HG02678 (cell line): Measurements from ENCODE around the gene PLCG2.

Experiments
- ATAC-seq: cut with Tn5 transposase; IDR thresholded peaks from one replicate; pipeline ENCODE4 v1.9.1; 2021; ENCODE audit warnings: mild to moderate bottlenecking, moderate library complexity; ENCODE audit not compliant: unreplicated experiment

PLCG2 gene

DNA sequence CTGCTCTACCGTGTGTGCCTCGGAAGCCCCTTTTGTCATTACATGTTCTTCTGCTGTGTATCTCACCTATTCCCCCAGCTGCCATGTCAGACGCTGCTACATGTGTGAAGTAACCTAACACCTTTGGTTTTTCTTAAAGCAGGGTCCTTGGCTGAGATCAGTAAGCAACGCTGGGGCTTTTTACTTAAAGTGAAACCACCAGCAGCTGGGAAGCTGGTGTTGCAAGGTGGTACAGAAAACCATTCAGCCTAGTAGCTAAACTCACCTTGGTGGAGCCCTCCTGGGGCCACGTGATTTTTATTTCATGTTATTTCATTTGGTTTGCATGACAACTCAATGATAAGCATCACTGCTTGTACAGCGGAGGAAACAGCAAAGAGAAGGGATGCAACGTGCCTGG lies 62.6 kb downstream of the PLCG2 start:
- peak; percentile 57 for ATAC-seq

GRCh38 chr16:81842564-81843242 lies 63.6 kb downstream of the PLCG2 start:
- no peak for ATAC-seq

DNA sequence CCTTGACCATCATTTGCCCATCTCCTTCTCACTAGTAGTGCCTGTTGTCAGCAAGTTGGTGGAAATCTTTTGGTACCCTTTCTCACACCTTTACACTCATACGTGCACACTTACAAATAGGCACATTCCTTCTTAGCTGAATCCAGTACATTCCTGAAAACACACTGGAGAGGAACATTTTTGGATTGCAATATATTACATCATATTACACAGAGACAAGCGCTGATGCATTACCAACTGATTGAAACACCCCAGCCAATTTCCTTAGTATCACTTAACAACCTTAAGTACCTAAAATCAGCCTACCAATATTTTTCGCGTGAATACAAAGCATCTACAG lies 64.1 kb downstream of the PLCG2 start:
- no peak for ATAC-seq

DNA sequence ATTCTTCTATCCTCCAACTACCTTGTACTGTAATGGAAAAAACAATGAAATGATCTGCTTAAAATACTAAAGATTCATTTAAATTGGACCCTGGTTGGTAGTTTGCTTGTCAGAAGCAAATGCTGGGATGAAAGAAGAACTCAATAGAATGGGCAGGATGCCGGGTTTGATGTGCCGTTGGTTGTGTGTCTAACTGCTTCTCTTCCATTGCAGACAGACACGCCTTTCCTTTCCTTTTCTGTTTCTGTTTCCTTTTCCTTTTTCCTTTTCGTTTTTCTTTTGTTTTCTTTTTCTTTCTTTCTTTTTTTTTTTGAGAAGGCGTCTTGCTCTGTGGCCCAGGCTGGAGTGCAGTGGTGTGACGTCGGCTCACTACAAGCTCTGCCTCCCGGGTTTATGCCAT lies 64.6 kb downstream of the PLCG2 start:
- ATAC-seq = no peak

- ATAC-seq = no peak
These were observed 67.0 kb downstream of the PLCG2 start for GRCh38 chr16:81846105-81846504.

- ATAC-seq = no peak
These were observed 69.3 kb downstream of the PLCG2 start for GRCh38 chr16:81848306-81848853.

GRCh38 chr16:81850197-81850944 lies 71.3 kb downstream of the PLCG2 start:
- ATAC-seq = no peak

DNA sequence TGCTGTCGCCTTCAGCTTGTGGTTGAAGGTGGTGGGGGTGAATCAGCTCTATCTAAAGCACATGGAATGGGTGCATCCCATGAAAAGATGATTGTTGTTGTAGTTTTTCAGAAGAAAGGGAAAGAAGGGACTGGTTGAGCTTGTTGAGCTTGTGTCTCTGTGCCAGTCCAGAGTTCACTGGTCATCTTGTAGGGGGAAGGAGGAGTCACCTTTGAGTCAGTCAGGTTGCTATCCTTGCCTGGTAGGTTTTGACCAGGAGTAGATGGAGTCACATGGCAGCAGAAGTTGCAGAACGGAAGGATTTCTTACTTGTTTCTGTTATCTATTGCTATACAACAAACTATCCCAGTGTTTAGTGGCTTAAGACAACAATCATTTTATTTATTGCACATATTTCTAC lies 73.3 kb downstream of the PLCG2 start:
- ATAC-seq = no peak

GRCh38 chr16:81855552-81856153 lies 76.6 kb downstream of the PLCG2 start:
- ATAC-seq = no peak

DNA sequence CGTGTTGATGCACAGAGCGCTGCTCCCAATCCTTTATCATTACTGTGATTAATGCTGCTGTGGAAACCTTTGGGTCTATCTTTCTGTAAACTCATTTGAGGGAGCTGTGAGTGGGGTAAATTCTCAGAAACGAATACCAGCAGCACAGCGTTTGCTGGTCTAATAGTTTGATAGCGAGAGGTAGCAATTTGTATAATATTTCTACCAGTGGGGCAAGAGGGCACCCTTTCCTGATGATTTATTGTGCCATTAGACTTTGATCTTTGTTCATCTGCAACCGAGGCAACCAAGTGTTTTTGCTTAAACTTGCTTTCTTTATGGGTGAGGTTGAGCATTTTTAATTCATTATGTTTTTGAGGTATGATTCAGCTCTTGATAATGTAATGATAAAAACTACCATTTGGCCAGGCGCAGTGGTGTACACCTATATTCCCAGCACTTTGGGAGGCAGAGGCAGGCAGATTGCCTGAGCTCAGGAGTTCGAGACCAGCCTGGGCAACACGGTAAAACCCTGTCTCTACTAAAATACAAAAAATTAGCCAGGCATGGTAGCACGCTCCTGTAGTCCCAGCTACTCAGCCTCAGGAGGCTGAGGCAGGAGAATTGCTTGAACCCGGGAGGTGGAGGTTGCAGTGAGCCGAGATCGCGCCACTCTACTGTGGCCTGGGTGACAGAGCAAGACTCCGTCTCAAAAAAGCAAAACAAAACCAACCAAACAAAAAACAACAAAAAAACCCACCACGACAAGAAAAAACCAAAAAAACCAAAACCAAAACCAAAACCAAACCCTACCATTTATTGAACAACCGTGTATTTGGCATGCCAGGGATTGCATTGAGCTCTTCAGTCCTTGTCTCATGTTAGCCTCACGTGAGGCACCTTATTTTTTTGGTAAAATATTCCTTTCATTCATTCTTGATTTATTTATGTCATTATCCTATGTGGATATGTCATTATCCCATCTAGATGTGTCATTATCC lies 81.5 kb downstream of the PLCG2 start:
- no peak for ATAC-seq

- ATAC-seq = no peak
These were observed 82.4 kb downstream of the PLCG2 start for GRCh38 chr16:81861503-81861902.

DNA sequence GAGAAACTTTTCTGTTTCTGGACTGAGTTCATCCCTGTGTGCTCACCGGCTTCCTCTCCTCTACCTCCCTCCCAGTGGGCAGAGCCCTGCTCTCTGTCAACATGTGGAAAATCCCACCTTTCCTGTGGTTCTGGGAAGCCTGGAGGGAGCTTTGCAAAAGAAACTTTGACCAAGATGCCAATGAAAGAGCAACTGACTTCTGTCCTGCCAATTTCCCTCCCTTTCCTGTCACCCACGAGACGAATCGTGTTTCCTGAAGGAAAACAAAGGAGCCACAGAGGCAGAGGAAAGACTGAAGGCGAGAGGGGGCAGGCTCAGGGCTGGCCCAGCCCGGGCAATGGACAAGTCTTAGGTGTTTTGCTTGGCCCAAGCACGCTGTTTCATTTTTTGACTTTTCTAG lies 82.8 kb downstream of the PLCG2 start:
- no peak for ATAC-seq

DNA sequence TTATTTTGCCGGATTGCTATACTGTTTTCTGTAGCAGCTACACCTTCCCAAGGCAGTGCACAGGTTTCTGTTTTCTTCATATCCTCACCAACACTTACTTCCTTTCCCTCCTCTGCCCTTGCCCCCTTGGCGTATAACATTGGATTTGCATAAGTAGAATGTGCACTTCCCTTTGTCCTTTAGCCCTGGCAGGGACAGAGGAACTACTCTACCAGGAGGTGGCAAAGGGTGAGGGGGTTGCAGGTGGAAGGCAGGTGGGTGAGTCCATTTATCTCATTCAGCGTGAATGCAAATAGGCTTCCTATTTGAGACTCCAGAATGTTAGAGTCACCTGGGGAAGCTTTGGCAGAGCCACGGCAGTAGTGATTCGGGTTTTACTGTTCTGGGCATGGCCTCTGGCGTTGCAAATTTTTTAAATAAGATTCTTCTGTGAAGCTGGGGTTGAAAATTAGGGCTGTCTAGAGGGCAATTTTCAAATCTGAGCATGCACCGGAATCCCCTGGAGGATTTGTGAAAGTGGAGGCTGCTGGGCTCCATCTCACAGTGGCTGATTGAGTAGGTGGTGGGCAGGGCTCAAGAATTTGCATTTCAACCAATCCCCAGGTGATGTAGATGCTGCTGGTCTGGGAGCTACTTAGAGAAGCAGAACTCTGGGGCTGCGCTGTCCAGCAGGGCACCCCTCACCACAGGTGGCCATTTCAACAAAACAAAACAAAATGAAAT lies 84.7 kb downstream of the PLCG2 start:
- ATAC-seq = peak; percentile 84

DNA sequence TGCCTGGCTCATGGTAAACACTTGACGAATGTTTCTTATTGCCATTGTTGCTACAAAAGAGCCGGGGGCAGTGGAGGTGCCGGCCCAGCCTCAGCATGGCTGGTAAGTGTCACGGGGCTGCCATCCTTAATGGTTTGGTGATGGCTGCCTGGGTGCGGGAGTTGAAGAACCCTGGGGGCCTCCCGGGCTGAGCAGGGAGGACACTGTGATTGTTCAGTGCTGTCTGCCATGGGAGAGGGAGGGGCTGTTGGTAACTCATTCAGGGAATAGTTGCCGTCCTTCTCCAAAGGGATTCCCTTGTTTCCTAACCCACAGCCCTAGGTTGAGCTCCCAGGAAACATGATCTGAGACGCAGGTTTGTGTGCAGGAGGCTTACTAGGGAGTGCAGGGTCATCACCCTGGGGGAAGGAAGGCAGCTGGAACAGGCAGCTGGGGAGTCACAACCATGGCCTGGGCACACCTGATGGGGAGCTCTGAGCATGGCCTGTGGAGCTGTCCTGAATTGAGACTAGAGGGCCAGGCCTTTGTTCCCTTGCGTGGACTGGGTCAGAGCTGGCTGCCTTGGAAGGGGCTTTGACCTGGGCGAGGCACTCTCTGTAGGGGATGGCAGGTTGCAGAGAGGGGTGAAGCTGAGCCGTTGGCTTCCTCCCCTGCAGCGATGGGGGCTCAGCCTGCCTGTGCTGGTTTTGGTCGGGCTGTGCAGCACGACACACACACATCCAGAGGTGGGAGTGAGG lies 85.7 kb downstream of the PLCG2 start:
- ATAC-seq = no peak

- no peak for ATAC-seq
These were observed 87.8 kb downstream of the PLCG2 start for GRCh38 chr16:81866820-81867440.

GRCh38 chr16:81868057-81868748 lies 89.1 kb downstream of the PLCG2 start:
- no peak for ATAC-seq

GRCh38 chr16:81869326-81869725 lies 90.2 kb downstream of the PLCG2 start:
- no peak for ATAC-seq

DNA sequence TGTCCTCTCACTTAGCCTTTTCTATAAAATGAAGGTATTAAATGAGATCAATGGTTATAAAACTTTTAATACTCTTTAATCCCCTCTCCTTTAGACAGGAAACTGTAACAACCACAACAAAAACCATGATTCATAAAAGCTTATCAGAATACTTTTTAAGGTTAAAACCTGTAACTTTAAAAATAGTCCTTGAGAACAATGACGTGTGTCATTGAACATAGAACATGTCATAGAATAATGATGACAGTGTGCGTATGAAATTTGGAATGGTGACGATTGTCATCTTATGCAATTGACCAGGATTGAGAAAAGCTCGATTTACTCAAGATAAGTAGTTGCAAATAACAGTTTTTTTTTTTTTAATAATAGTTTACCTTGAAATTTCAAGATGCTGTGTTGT lies 94.1 kb downstream of the PLCG2 start:
- no peak for ATAC-seq
